Measurements from ENCODE around the gene TUFT1. TPM values are rescaled to one million over a fixed set of nuclear protein-coding genes. Genes with fewer than 3 reads are reported as not detected.

Gene TUFT1
- total and polyA plus RNA-seq, 2 of the 13 experiments (the other 11 are each of a cell fraction or from before 2014, with no cell fraction given), result 6.4 to 7.3 TPM

DNA sequence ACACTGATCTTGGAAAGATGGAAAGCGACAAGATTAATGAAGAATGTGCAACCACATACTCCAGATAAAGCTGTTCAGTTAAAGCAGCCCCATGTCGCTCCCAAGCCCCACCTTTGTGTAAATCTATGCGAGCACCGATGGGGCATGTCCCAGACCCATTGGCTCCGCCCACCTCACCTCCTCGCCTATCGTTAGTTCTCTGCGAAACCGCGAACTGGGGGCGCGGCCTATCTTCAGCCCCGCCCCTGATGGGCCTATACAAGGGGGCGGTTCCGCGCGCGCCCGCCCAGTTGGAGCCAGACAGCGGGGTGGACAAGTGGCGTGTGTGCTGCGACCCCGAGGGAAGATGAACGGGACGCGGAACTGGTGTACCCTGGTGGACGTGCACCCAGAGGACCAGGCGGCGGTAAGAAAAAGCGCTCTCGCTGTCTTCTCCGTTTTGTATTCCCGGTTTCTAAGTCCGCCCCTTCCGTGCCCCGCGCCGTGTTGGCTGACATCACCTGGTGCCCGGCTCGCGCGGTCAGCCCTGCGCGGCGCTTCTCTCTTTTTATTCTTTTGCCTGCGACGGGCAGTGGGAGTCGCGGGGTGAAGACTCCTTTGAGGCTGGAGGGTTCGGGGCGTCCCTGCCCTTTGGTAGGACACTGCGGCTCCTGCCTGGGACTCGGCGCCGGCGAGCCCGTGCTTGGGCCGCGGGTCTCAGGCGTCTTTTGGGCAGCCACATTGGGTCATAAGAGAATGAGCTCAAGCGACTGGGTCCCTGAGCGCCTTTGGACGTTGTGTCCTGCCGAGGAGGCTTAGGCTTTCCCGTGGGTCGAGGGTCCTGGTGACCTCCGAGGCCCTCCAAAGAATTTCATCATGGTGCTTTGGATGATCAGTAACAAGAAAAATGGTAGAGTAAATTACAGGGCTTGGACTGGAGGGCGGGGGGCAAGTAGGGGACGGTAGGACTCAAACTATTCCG is at the start of gene TUFT1 (continued):
- TF ChIP-seq, protein P1, sequence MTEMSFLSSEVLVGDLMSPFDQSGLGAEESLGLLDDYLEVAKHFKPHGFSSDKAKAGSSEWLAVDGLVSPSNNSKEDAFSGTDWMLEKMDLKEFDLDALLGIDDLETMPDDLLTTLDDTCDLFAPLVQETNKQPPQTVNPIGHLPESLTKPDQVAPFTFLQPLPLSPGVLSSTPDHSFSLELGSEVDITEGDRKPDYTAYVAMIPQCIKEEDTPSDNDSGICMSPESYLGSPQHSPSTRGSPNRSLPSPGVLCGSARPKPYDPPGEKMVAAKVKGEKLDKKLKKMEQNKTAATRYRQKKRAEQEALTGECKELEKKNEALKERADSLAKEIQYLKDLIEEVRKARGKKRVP (CRISPR knock-in tag; IDR thresholded peaks at IDR 0.05), result peak in 1 of 2 experiments; percentile 62; a peak in 2 of 4 replicates
- TF ChIP-seq DPF2 (CRISPR knock-in tag; IDR thresholded peaks at IDR 0.05; ENCODE audit: borderline replicate concordance, low read depth) (0 out of 2 replicates have a peak, but pooled peaks have one; percentile 6), THYN1 (CRISPR knock-in tag; IDR thresholded peaks at IDR 0.05; ENCODE audit: borderline replicate concordance, low read depth) (peak; percentile 62; the same call in 1 of the 2 replicates), HIVEP1 (CRISPR knock-in tag; IDR thresholded peaks at IDR 0.05) (peak; percentile 52; the same call in 1 of the 2 replicates), ASH2L (IDR thresholded peaks at IDR 0.05; ENCODE audit: insufficient read length, low read depth, low read length) (peak; percentile 76), MED13 (CRISPR knock-in tag; IDR thresholded peaks at IDR 0.05) (no peak), ZNF614 (CRISPR knock-in tag; IDR thresholded peaks at IDR 0.05; ENCODE audit: borderline replicate concordance) (0 out of 2 replicates have a peak, but pooled peaks have one; percentile 28), ZNF761 (CRISPR knock-in tag; conservative IDR thresholded peaks at IDR 0.05) (no peak), PAX8 (CRISPR knock-in tag; IDR thresholded peaks at IDR 0.05; ENCODE audit: borderline replicate concordance) (0 out of 2 replicates have a peak, but pooled peaks have one; percentile 41), CBX1 (IDR thresholded peaks at IDR 0.05; ENCODE audit: low read depth) (no peak), ZNF143 (CRISPR knock-in tag; IDR thresholded peaks at IDR 0.05) (no peak), ATF7-NPFF (CRISPR knock-in tag; IDR thresholded peaks at IDR 0.05; ENCODE audit: low read depth) (peak; percentile 43; the same call in 1 of the 2 replicates)
- TF ChIP-seq, protein P2, sequence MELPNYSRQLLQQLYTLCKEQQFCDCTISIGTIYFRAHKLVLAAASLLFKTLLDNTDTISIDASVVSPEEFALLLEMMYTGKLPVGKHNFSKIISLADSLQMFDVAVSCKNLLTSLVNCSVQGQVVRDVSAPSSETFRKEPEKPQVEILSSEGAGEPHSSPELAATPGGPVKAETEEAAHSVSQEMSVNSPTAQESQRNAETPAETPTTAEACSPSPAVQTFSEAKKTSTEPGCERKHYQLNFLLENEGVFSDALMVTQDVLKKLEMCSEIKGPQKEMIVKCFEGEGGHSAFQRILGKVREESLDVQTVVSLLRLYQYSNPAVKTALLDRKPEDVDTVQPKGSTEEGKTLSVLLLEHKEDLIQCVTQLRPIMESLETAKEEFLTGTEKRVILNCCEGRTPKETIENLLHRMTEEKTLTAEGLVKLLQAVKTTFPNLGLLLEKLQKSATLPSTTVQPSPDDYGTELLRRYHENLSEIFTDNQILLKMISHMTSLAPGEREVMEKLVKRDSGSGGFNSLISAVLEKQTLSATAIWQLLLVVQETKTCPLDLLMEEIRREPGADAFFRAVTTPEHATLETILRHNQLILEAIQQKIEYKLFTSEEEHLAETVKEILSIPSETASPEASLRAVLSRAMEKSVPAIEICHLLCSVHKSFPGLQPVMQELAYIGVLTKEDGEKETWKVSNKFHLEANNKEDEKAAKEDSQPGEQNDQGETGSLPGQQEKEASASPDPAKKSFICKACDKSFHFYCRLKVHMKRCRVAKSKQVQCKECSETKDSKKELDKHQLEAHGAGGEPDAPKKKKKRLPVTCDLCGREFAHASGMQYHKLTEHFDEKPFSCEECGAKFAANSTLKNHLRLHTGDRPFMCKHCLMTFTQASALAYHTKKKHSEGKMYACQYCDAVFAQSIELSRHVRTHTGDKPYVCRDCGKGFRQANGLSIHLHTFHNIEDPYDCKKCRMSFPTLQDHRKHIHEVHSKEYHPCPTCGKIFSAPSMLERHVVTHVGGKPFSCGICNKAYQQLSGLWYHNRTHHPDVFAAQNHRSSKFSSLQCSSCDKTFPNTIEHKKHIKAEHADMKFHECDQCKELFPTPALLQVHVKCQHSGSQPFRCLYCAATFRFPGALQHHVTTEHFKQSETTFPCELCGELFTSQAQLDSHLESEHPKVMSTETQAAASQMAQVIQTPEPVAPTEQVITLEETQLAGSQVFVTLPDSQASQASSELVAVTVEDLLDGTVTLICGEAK (IDR thresholded peaks at IDR 0.05), result no peak
- TF ChIP-seq, protein P2 (CRISPR knock-in tag; IDR thresholded peaks at IDR 0.05), result no peak
- TF ChIP-seq, protein P3, sequence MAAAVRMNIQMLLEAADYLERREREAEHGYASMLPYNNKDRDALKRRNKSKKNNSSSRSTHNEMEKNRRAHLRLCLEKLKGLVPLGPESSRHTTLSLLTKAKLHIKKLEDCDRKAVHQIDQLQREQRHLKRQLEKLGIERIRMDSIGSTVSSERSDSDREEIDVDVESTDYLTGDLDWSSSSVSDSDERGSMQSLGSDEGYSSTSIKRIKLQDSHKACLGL (CRISPR knock-in tag; IDR thresholded peaks at IDR 0.05), result peak; percentile 83; the same call in 1 of the 2 replicates
- TF ChIP-seq, protein P4, sequence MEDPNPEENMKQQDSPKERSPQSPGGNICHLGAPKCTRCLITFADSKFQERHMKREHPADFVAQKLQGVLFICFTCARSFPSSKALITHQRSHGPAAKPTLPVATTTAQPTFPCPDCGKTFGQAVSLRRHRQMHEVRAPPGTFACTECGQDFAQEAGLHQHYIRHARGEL (CRISPR knock-in tag; IDR thresholded peaks at IDR 0.05), result 0 out of 2 replicates have a peak, but pooled peaks have one; percentile 25
